ENCODE measurements around the gene SKI. TPM values are rescaled to one million over a fixed set of nuclear protein-coding genes. Genes with fewer than 3 reads are reported as not detected.

Gene SKI
- total RNA-seq, 1 donor: 48.9 TPM

DNA sequence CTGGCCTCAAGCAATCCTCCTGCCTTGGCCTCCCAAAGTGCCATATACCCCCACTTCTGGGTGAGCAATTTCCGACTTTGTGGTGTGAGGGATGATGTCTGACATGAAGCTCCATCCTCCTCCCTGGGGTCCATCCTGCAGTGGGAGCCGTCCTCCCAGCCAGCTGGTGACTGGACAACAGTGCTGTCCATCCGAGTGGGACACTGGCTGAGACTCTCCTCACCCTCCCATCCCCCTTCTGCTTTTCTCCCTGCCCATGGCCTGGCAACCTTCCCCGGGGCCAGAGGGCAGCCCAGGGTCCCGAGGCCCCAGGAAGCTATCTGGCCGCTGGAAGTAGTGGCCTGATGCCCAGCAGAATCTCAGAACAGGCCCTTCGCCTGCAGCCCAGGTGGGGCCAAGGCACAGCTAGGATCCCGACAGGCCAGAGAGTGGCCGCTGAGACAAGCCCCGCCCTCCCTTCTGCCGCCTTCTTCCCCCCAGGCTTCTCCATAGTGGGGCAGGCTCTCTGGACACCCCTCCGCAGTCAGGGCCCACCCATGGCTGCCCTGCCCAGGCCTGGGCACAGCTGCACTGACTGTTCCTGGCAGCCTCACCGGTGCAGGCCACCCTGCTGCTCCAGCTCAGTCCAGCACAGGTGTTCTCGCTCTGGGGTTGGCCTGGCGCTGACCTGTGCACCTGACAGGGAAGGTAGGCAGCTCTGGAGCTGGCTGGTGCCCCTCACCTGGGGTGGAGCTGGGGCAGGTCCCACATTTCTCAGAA lies 25.1 kb upstream of the SKI start:
- no peaks in the 10 kb centered on the region for H4K20me1 ChIP-seq (ENCODE audit: insufficient read depth, low read length)

GRCh38 chr1:2203671-2204414 lies 24.3 kb upstream of the SKI start:
- no peak for DNase-seq (ENCODE audit: insufficient read length, low spot score, missing footprints)
- Histone ChIP-seq H3K9me3 (ENCODE audit: low read depth, low read length) (no peaks in the 10 kb centered on the region), H3K36me3 (ENCODE audit: insufficient read depth, low read length) (no peaks in the 10 kb centered on the region), H3K4me2 (ENCODE audit: insufficient read depth, low read length) (peak overlapping the region; percentile 97), H3K79me2 (ENCODE audit: insufficient read depth, low read length) (peaks cover 5% of the 10 kb centered on the region), H3K4me1 (ENCODE audit: insufficient read depth, low read length) (peaks cover 28% of the 10 kb centered on the region), H3K27ac (ENCODE audit: low read depth, low read length) (peak overlapping the region; percentile 69), H2AFZ (ENCODE audit: low read length) (peak overlapping the region; percentile 78), H3K4me3 (ENCODE audit: insufficient read depth, low read length) (peak overlapping the region; percentile 78), H4K20me1 (ENCODE audit: insufficient read depth, low read length) (no peaks in the 10 kb centered on the region), H3K27me3 (ENCODE audit: insufficient read depth, low read length) (no peaks in the 10 kb centered on the region)
- TF ChIP-seq CTCF (IDR thresholded peaks at IDR 0.05; ENCODE audit: extremely low read depth, low read depth, low read length): no peak

More for the DNA sequence above, 25.1 kb upstream of the SKI start:
- Histone ChIP-seq H3K4me1 (ENCODE audit: insufficient read depth, low read length) (peaks cover 20% of the 10 kb centered on the region), H3K79me2 (ENCODE audit: insufficient read depth, low read length) (peaks cover 5% of the 10 kb centered on the region), H3K36me3 (ENCODE audit: insufficient read depth, low read length) (no peaks in the 10 kb centered on the region), H3K9me3 (ENCODE audit: low read depth, low read length) (no peaks in the 10 kb centered on the region), H3K4me2 (ENCODE audit: insufficient read depth, low read length) (no peak overlapping the region), H3K4me3 (ENCODE audit: insufficient read depth, low read length) (no peak overlapping the region), H3K27me3 (ENCODE audit: insufficient read depth, low read length) (no peaks in the 10 kb centered on the region), H3K27ac (ENCODE audit: low read depth, low read length) (no peak overlapping the region), H2AFZ (ENCODE audit: low read length) (no peak overlapping the region)
- DNase-seq (ENCODE audit: insufficient read length, low spot score, missing footprints): no peak
- TF ChIP-seq CTCF (IDR thresholded peaks at IDR 0.05; ENCODE audit: extremely low read depth, low read depth, low read length): no peak

DNA sequence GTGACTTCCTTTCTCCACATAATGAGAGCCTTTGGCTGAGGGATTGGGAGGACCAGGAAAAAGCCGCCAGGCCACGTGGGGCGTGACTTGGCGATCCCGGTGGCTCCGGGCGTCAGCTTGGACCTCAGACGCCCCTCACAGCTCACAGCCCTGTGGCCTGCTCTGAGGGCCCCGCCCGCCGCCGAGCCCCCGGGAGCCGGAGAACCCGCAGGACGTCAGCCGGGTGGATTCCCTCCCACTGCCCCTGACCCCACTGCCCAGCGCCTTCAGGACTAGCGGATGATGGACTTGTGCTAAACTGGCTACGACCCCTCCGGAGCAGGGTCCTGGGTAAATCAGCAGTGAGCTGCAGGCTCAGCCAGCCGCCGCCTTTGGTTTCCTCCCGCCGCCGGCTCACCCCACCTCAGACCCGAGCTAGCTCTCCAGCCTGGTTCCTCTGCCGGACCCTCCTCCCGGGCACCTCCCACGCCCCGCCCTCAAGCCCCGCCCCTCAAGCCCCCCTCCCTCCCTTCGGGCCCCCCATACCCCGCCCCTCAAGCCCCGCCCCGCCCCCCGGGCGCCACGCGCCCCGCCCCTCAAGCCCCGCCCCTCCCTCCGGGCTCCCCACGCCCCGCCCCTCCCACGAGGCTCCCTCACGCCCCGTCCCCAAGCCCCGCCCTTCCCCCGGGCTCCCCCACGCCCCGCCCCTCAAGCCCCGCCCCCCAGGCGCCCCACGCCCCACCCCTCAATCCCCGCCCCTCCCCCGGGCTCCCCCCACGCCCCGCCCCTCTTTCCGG lies 23.5 kb upstream of the SKI start:
- peak overlapping the region; percentile 78 for H2AFZ ChIP-seq (ENCODE audit: low read length)
- peak overlapping the region; percentile 69 for H3K27ac ChIP-seq (ENCODE audit: low read depth, low read length)
- H3K4me1 ChIP-seq (ENCODE audit: insufficient read depth, low read length): peaks cover 30% of the 10 kb centered on the region
- H4K20me1 ChIP-seq (ENCODE audit: insufficient read depth, low read length): no peaks in the 10 kb centered on the region
- H3K9me3 ChIP-seq (ENCODE audit: low read depth, low read length): no peaks in the 10 kb centered on the region
- peak overlapping the region; percentile 78 for H3K4me3 ChIP-seq (ENCODE audit: insufficient read depth, low read length)
- no peaks in the 10 kb centered on the region for H3K27me3 ChIP-seq (ENCODE audit: insufficient read depth, low read length)
- H3K4me2 ChIP-seq (ENCODE audit: insufficient read depth, low read length): peak overlapping the region; percentile 97
- H3K36me3 ChIP-seq (ENCODE audit: insufficient read depth, low read length): no peaks in the 10 kb centered on the region
- no peak for TF ChIP-seq CTCF (IDR thresholded peaks at IDR 0.05; ENCODE audit: extremely low read depth, low read depth, low read length)
- peak; percentile 99 for DNase-seq (ENCODE audit: insufficient read length, low spot score, missing footprints)
- peaks cover 5% of the 10 kb centered on the region for H3K79me2 ChIP-seq (ENCODE audit: insufficient read depth, low read length)
